HG02870 (cell line): ENCODE measurements around the gene EBLN2.

Experiments used
- ATAC-seq: cut with Tn5 transposase; IDR thresholded peaks from one replicate; pipeline ENCODE4 v1.9.1; 2021; ENCODE audit warnings: mild to moderate bottlenecking, moderate library complexity; ENCODE audit not compliant: unreplicated experiment

EBLN2 gene

GRCh38 chr3:73101881-73102280 lies 40.4 kb downstream of the EBLN2 start:
- ATAC-seq = no peak

DNA sequence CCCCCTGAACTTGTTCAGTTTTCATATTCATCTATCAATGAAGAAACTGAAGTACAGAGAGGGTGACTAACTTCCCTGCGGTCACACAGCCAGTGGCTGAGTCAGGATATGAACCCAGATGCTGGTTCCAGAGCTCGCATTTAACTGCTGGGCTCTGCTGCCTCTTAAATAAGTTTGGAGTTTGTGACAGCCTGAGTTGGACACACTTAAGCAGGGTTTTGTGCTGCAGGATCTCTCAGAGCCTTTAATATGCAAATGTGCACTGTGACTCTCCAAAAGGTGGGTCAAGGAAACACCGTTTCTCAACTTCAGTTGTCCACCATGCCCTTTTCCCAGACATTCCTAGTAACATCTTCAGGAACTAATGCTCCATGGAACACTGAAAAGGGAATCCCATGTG lies 45.8 kb downstream of the EBLN2 start:
- no peak for ATAC-seq

DNA sequence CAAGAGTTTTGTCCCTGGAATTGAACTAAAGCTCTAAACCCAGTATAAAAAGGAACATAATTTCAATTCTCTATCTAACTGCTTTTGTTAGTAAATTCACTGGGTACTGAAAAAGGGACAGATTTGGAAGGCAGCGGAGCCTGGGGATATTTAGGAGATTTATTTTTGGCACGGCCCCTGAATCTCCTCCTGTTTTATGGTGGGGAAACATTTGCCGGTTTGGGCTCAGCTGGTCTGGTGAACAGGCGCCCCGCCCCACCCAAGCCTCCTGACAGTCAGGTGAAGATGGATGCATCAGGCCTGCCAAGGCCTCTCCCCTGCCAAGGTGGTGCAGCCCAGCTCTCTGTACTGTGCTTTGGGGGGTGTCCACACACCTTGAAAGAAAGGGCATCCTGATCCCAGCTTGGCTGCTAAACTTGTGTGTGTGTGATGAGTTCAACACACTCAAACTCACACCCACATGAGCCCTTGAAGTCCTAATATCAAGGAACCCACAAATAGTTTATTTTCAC lies 46.3 kb downstream of the EBLN2 start:
- no peak for ATAC-seq

DNA sequence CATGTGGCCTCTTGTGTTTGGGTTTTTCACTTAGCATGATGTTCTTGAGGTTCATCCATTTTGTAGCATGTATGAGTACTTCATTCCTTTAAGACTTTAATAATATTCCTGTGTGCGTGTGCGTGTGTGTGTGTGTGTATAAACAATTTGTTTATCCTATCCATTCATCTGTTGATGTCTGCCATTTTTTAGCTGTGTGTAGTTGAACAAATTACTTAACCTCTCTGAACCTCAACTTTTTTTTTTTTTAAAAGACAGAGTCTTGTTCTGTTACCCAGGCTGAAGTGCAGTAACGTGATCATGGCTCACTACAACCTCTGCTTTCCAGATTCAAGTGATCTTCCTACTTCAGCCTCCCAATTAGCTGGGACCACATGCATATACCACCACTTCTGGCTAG lies 47.3 kb downstream of the EBLN2 start:
- ATAC-seq = no peak

- no peak for ATAC-seq
Measured at GRCh38 chr3:73110530-73110929, 49.1 kb downstream of the EBLN2 start.
